ENCODE measurements around the gene POLK.
"Not testable (repeated sequence)": the region's sequence is repeated elsewhere in the genome, so short reads cannot be mapped to it uniquely, and the experiment has no call there.

Gene POLK

DNA sequence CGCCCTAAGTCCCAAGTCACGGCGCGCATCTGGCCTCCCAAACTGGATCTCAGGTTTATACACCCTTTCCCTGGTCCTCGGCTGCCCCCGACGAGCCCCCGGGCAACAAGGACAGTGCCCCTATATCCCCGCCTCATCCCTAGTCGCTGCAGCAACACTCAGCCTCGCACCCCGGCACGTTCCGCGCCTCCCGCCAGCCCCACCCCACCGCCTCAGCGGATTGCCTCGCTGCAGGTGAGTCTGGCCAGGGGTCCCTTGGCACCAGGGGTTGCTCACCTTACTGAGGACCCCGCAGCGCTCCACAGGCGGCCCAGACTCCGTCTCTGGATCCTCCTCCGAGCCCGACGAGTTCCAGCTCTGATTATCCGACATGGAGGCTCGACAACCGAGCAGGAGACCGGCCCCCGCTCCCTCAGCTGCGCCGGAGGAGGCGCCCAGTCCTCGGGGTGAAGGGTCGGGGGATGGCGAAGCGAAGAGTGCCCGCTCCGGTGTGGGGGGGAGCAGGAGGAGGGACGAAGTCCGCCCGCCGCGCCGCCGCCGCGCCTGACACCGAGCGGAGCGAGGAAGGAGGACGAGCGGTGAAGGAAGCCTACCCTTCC is 756 bp upstream of the POLK start:
- peak; percentile 23 for DNase-seq

DNA sequence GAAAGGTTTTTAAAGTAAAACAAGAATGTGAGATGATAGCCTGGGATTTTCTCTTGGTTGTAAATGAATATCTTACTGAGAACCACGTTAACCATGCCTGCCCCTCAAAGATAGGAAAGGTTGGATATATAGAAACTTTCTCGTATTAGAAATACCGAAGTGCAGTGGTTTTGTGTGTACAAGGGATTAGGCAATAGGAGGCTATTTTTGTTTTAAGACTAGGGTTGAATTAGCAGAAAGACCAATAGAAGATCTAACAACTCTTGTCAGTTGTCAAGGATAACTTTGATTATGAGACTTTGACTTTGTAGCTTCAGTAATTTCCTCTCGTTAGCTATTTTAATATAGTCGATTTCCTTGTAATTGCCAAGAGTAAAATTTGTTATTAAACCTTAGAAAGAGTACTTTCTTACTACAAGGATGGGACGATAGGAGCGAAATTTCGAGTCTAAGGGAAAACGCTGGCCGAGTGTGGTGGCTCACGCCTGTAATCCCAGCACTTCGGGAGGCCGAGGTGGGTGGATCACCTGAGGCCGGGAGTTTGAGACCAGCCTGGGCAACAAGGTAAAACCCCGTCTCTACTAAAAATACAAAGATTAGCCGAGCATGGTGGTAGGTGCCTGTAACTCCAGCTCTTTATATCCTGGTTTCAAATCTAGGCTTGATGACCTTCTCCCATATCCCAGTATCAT is 838 bp downstream of the POLK start:
- DNase-seq, result no peak

DNA sequence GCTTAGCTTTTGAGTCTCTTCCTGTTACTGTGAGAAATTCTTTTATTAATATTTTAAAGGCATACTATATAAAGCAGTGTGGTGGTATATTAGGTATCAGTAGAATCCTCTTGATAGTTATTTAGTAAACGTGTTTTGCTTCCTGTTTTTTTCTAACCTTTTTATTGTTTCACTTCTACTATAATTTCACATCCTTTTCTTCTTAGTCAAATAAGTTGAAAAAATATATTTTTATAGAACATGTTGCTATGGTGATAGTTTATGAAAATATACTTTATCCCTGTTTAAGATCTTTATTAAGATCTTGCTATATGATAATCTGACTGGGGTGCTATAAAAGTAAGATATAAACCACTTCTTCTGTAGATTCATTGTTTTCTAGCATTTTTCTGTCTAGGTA is 2.1 kb downstream of the POLK start:
- no peak for DNase-seq

DNA sequence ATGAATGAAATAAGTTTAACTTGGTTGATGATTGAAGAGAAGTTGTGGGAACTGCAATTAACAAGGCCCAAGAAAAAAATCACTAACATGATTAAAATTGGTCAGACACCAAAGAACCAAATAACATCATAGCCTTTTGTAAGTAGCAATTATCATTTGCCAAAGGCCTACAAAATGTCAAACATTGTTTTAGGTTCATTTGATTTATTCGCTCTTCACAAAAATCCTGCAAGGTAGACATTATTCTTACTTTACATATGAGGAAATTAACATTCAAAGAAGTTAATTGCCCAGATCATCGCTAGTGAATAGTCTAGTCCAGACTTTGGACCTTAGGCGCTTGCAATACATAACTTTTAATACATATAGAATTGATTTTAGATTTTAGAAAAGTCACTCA is 2.6 kb downstream of the POLK start:
- DNase-seq, result no peak

DNA sequence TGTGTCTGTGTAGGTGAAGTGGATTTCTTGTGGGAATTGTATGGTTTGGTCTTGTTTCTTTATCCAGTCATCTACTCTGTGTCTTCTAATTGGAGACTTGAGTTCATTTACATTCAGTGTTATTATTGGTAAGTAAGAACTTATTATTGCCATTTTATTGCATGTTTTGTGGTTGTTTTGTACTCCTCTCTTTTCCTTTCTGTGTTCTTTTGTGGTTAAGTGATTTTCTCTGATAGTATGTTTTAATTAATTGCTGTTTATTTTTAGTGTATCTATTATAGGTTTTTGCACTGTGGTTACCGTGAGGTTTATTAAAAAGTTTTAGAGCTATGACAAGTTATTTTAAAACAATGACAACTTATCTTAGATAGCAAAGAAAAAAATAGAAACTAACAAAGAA is 8.1 kb downstream of the POLK start:
- DNase-seq, result no peak

DNA sequence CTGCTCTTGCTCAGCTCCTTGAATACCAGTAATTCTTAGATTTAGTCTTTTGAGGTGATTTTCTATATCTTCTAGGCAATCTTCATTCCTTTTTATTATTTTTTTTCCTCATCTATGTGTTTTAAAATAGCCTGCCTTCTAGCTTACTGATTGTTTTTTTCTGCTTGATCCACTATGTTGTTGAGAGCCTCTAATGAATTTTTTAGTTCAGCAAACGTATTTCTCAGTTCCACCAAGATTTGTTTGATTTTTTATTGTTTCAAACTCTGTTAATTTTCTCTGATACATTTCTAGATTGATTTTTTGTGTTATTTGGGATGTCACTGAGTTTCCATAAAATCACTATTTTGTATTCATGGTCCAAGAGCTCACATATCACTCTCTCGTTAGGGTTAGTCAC is 9.5 kb downstream of the POLK start:
- DNase-seq, result no peak

DNA sequence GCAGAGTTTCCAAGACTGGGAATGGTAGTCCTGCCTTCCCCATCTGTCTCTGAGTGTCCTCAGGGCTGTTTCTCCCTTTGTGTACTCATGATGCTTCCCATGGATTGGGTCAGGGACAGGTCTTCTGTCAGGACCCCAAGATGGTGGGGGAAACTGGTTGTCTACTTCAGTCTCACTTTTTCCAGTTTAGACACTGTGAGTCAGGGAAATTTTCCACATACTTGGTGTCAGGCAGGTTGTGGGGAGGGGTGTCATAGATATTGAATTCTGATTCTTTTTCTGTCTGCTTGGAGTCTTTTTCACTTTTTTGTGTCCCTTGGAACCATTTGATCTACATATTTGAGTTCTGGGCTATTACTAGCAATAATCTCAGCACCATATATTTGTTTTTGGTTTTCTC is 10.3 kb downstream of the POLK start:
- DNase-seq, result no peak

DNA sequence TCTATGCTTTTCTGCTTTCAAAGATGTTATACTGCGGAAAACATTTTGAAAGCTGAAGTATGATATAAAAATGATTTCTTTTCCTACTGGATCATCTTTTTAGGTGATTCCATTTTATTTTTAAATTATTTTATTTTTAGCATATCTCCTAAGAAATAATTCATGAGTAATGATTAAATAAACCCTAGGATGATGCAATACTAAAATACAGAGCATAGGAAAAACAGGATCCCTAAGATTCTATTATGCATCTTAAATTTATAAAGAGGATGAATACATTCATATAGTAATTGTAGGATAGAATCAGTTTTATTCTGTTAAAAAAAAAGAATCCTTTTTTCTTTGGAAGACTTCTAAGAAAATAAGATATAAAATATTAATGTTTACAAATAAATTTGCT is 10.9 kb downstream of the POLK start:
- DNase-seq, result no peak

DNA sequence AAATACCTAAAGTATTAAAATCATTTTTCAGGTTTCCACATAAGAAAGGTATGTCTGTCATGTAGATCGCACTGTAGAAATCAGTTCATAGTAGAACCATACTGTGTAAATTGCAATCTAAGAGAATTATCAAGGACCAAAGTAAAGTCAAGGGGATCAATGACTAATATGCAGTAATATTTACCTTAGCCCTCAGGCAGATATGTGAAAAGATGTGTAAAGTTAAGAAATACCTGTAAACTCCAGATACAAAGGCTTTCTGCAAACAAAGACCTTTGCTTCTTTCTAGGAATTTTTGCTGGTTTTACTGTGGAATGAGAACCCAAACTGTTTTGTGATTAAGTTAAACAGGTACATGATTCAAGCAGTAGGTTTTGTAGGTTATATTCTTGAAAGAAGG is 11.6 kb downstream of the POLK start:
- no peak for DNase-seq

DNA sequence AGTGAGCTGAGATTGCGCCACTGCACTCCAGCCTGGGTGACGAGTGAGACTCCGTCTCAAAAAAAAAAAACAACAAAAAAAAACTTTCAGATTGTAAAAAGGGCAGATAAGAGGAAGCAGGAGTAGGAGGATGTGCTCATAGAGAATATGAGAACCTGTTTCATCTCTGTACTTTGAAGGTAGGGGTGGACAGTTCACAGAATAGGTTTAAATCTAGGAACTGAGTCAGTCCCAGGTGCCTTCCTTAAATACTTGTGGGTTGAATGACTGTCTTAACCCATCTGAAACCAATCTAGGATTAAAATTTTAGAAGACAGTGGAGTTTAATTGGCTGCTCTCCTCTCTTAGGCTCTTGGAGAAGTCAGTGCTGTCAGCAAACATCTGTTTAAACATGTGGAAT is 12.4 kb downstream of the POLK start:
- DNase-seq, result no peak

DNA sequence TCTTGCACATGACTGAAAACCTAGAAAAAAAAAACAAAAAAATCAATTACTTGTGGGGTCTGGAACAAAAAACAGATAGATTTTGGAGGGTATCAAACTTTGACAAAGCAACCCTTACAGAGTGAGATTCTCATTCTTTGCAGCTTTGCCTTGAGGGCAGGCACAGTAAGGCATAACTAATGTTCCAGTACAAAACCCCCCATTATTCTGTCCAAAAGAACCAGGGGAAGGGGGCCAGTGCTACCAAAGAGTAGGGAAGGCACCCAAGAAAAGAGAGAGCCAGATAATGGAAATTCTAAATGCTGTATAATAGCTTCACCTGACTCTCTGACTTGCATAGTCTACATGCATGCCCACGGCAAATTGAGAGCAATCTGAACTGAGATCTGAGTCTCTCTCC is 12.9 kb downstream of the POLK start:
- no peak for DNase-seq

DNA sequence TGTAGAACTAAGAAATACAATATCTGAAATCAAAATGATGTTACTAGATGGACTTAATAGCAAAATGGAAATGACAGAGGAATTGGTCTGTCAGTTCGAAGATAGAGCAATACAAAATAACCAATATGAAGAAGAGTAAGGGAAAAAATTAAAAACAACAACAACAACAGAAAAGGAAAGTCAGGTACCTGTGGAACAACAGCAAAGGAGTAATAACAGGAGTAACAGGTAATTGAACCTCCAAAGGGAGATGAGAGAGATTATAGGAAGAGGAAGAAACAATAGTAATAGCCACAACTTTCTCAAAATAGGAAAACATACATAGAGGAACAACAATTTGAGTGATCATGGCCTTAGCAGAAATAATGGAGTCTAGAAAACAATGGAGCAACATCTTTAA is 13.7 kb downstream of the POLK start:
- DNase-seq, result no peak

DNA sequence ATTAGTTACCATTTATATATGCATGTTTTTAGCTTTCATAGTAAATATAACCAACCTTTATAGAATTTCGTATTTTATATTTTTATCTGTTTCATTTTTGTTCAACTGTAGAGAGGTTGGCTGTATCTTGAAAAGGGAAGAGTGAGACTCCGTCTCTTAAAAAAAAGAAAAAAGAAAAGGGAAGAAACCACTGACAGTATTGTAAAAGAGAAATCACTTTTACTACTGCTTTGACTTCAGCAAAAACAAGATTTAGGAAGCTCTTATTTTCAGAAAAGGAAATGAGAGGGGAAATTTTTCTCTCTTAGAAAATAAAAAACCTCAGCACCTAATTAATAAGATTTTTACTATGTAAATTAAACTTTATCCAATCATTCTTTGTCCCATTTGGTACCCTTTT is 14.4 kb downstream of the POLK start:
- DNase-seq, result no peak

DNA sequence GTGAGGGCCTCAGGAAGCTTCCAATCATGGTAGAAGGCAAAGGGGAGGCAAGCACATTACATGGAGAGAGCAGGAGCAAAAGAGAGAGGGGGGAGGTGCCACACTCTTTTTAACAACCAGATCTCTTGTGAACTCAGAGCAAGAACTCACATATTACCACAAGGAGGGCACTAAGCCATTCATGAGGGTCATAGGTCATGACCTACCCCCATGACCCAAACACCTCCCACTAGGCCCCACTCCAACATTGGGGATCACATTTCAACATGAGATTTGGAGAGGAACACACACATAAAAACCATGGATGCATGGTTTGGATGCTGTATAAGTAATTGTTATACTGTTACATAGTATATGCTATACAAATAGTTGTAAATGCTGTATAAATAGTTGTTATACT is 17.5 kb downstream of the POLK start:
- no peak for DNase-seq

DNA sequence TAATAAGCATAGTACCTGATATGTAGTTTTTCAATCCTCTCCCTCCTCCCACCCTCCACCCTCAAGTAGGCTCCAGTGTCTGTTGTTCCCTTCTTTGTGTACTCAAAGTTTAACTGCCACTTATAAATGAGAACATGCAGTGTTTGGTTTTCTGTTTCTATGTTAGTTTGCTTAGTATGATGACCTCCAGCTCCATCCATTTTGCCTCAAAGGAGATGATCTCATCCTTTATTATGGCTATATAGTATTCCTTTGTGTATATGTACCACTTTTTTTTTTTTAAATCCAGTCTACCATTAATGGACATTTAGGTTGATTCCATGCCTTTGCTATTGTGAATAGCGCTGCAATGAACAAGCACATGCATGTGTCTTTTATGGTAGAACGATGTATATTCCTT is 20.5 kb downstream of the POLK start:
- no peak for DNase-seq

DNA sequence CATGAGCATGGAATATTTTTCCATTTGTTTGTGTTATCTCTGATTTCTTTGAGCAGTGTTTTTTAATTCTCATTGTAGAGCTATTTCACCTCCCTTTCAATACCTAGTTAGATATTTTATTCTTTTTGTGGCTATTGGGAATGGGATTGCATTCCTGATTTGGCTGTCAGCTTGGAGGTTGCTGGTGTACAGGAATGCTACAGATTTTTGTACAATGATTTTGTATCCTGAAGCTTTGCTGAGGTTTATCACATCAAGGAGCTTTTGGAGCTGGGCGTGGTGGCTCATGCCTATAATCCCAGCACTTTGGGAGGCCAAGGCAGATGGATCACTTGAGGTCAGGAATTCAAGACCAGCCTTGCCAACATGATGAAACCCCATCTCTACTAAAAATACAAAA is 22.0 kb downstream of the POLK start:
- not testable (repeated sequence) for DNase-seq

DNA sequence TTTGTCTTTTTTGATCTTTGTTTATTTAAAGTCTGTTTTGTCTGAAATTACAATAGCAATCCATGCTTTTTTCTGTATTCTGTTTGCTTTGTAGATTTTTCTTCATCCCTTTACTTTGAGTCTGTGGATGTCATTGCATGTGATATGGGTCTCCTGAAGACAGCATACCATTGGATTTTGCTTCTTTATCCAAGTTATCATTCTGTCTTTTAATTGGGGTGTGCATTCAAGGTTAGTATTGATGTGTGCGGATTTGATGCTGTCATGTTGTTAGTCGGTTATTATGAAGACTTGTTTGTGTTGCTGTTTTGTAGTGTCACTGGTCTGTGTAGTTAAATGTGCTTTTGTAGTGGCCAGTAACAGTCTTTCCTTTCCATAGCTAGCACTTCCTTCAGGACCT is 23.0 kb downstream of the POLK start:
- DNase-seq, result no peak

DNA sequence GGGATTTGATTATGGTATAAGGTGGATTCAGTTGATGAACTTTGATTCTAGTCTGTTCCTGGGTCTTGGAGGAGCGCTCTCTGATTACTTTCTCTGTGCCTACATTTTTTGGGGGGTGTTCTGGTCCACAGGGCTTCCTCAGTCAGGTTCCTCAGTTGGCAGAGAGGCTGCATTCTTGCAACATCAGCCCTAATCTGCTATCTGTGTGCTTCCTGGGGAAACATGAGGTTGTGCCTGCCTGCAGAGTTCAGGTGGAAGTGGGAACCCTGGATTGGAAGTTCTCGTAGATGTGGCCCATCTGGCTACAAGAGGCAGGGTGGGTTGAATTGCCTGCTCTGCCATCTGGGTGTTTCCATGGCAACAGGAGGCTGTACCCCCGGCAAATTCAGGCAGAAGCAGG is 24.5 kb downstream of the POLK start:
- DNase-seq, result no peak

DNA sequence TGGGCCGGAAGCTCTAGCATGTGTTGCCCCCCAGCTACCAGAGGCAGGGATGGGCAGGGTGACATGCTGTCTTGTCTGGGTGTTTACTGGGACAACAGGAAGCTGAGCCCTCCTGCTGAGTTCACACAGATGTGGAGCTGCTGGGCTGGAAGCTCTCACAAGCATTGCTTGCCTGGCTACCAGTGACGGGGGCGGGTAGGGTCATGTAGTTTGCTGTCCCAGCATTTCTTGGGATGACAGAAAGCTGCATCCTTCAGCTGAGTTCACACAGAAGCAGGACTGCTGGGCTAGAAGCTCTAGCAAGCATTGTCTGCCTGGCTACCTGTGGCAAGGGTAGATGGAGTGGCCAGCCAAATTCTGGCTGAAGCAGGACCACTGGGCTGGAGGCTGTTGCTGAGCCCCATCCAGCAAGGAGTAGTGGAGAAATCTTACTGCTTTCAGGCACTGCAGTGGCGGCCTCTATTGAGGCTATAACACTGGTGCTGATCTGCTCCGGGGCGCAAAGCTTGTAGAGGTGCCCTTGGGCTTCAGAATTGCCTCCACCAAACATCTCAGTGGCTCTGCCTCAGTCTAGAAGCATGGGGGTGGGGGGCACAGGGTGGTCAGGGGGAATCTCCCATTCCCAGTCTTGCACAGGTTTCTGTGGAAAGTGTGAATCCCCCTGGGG is 25.1 kb downstream of the POLK start:
- no peak for DNase-seq

DNA sequence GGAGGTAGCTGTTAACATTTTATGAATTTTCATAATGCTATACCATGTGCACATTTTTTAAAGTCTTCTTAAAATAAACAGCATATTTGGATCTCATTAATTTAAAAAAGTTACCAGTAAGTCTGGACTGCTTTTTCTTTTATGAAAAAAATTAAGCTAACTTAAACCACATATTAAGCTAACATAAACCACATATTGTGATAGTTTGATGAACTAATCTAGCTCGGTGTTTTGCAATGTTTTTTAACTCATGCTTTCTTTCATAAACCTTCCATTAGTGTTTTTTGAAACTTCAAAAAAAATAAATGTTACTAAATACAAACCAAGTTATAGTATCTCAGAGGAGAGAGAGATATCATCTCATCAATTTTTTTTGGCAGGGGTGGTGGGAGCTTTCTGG is 26.5 kb downstream of the POLK start:
- no peak for DNase-seq

DNA sequence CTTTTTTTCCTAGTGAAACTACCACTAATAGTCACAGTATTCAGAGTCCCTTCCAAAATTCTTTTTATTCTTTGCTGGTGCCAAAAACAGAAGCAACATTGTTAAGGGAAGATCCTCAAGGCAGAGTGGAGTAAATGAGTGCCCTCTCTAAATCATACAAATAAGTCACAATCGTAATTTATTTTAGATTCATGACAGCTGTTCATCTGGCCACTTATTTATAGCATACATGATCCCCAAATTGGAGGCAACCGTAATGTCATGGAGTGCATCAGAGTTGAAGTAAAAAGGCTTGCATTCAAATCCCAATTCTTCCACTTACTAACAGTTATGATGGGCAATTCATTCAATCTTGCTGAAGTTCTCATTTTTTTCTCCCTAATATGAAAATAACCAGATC is 33.4 kb downstream of the POLK start:
- DNase-seq, result no peak

DNA sequence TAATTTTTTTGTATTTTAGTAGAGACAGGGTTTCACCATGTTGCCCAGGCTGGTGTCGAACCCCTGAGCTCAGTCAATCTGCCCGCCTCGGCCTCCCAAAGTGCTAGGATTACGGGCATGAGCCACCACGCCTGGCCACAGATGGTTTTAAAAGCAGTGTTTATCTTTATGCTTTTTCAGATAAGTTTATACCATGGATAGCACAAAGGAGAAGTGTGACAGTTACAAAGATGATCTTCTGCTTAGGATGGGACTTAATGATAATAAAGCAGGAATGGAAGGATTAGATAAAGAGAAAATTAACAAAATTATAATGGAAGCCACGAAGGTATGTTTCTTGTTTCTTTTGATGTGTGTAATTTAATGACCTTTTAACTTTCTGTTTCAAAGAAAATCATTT is 35.1 kb downstream of the POLK start:
- DNase-seq, result no peak

DNA sequence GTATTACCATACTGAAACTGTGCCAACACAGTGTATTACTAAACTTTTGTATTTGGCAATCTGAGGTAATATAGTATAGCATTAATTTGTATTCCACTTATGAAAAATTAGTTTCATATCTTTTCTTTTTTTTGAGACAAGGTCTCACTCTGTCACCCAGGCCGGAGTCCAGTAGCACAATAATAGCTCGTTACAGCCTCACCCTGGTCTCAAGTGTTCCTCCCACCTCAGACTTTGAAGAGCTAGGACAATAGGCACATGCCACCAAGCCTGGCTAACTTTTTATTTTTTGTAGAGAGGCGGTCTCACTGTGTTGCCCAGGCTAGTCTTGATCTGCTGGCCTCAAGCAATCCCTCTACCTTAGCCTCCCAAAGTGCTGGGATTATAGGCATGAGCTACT is 36.1 kb downstream of the POLK start:
- no peak for DNase-seq

DNA sequence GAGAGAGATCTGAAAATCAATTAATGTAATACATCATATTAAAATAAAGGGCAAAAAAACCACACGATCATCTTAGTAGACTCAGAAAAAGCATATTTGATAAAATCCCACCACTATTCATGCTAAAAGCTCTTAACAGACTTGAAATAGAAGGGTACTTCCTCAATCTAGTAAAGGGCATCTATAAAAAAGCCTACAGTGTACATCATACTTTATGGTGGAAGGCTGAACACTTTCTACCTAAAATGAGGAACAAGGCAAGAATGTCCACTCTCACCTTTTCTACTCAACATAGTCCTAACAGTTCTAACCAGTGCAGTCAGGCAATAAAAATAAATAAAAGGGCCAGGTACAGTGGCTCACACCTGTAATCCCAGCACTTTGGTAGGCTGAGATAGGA is 38.9 kb downstream of the POLK start:
- DNase-seq, result no peak

DNA sequence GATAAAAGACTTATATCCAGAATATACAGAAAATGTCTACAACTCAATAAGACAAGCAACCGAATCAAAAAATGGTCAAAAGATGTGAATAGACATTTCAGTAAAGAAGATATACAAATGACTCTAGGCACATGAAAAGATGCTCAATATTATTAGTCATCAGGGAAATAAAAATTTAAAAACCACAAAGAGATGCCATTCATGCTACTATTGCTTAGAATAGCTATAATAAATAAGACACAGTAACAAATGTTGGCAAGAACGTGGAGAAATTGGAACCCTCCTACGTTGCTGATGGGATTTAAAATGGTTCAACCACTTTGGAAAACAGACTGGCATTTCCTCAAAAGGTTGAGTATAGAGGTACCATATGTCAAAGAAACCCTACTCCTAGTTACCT is 39.8 kb downstream of the POLK start:
- DNase-seq, result no peak
